Fibroblast of mammary gland (primary cell): ENCODE measurements around the gene TNP2.

Experiments
- DNase-seq: peaks from one replicate; pipeline ENCODE4 v3.0.0-alpha.2; 2010; ENCODE audit warnings: low read depth
- H3K4me3 ChIP-seq: 2 replicates; pipeline ENCODE4 v1.5.1; 2011; ENCODE audit warnings: low read depth, mild to moderate bottlenecking, low read length, moderate library complexity; ENCODE audit not compliant: control insufficient read depth
- TF ChIP-seq, protein P1 (sequence below): conservative IDR thresholded peaks from 2 replicates; pipeline ENCODE4 v1.5.1; 2011; ENCODE audit warnings: low read depth, low read length, inconsistent platforms; ENCODE audit not compliant: control insufficient read depth, insufficient read depth

TNP2 gene

DNA sequence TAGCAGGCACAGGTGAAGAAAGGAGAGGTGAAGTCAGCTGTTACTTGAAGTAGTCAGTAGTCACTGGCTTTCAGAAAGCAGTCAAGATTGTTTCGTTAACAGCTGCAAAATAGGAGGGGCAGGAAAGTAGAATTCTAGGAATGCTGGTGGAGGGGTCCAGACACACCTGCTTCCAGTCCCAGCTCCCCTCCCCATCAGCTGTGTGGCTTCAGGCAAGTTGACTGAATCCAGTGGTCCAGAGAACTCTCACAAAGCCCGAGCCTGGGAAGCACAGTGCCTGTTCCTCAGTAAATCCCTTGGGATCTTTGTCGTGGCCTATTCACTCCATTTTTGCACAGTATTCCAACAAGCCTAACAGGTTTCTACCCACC lies 8.5 kb downstream of the TNP2 start:
- DNase-seq, result no peak
- H3K4me3 ChIP-seq, result no peak overlapping the region
- TF ChIP-seq, protein P1, sequence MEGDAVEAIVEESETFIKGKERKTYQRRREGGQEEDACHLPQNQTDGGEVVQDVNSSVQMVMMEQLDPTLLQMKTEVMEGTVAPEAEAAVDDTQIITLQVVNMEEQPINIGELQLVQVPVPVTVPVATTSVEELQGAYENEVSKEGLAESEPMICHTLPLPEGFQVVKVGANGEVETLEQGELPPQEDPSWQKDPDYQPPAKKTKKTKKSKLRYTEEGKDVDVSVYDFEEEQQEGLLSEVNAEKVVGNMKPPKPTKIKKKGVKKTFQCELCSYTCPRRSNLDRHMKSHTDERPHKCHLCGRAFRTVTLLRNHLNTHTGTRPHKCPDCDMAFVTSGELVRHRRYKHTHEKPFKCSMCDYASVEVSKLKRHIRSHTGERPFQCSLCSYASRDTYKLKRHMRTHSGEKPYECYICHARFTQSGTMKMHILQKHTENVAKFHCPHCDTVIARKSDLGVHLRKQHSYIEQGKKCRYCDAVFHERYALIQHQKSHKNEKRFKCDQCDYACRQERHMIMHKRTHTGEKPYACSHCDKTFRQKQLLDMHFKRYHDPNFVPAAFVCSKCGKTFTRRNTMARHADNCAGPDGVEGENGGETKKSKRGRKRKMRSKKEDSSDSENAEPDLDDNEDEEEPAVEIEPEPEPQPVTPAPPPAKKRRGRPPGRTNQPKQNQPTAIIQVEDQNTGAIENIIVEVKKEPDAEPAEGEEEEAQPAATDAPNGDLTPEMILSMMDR, result no peak

DNA sequence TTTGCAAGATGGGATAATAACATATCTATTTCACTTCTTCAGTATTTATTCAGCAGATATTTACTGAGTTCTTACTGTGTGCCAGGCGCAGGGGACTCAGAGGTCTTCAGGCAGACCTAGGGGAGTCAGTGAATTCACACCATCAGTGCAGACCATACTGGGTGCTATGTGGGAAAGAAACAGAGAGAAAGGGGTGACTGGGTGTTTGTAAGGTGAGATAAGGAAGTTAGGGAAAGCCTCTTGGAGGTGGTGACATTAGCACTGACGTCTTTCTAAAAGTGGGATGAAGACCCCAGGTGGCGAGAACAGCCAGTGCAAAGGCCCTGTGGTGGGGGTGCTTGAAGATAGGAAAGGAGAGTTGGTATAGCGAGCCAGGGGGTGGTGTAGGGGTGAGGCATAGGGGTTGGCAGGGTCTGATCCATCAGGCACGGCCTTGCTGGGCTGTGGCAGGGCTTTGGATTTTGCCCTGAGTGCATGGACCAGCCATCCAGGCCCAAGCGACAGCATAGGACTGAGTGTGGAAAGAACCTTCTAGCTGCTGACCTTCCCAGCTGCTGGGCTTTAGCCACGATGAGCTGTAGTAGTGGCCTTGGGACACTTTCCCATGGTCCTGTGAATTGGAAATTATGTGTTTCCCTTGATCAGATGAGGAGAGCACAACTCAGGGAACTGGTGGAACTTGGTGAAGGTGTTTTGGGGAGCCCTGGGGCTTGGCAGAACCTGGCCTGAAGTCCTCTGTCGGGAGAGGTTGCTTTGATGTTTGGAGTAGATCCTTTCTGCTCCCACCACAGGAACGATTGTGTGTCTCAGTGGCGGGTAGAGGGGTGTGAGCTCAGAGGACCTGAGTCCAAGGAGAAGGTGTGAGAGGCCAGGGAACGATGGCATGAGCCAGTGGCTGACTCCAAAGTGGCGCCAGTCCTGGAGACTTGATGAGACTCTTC lies 9.2 kb downstream of the TNP2 start:
- no peak for DNase-seq
- H3K4me3 ChIP-seq, result no peak overlapping the region
- TF ChIP-seq, protein P1, result no peak

DNA sequence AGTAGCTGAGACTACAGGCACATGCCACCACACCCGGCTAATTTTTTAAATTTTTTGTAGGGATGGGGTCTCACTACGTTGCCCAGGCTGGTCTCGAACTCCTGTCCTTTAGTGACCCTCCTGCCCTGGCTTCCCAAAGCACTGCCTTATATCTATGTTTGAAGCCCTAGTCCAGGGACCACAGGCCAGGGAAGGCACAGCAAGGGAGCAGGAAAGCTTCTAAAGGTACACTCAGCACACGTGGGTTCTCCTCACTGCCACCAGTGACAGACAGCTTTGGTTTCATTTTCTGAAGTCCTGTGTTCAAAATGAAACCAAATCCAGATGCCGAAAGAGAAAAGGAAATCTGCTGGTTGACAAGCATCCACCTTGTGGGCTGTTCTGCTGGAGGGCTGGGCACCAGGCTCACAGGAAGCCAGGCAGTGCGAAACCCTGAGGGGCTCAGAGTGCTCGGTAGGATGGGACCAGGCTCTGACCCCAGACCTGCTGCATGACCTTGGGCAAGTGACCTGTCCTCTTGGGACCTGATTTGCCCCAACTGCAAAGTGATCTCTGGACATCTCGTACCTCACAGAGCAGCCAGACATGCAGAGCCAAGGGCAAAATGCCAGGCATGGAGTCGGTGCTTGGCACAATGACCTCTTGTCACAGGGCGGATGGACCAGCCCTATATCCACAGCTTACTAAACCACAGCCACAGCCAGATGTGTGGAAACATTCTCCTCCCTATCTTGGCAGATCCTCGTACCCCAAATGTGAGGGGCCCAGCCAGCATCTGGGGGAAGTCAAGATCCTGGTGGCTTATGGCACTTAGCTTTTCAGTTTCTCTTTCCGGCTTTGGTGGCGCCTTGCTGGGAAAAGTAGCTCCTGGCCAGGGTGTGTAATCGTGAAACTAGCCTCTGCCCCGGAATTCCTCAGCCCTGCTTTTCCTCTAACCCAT lies 10.3 kb downstream of the TNP2 start:
- H3K4me3 ChIP-seq, result no peak overlapping the region
- TF ChIP-seq, protein P1, result no peak
- no peak for DNase-seq

DNA sequence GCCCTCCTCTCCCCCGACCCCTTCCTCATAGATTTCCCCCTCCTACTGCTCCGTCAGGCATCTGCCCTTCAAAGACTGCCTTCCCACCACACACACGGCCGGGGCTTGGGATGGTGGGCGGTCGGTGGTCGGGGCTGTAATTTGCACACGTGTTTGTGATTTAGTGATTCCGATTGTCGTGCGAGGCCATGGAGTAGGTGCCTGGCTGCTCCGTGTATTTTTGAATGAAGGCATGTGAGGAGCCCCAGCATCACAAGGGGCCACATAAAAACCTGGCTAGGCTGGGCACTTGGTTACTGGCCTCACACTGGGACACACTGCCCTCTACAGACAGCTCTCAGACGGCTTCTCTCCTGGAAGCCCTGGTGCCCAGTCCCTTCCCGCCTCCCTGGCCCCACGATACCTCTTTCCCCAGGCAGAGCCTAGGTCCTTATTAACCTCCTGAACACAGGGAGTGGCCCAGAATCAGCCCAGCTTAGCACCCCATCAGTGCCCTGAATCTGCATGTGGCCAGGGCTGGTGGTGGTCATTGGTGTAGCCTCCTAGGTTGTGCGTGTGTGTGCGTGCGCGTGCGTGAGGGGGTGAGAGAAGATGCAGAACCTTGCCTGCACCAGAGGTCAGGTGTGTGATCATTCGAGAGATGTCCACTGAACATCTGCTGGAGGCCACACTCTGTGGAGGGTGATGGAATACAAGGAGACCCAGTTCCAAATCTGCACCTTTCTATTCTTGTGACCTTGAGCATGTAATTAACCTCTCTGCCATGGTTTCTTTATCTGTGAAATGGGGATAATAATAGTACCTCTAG lies 11.8 kb downstream of the TNP2 start:
- H3K4me3 ChIP-seq, result peak overlapping the region; percentile 75
- TF ChIP-seq, protein P1, result peak; percentile 86
- DNase-seq, result peak; percentile 82

DNA sequence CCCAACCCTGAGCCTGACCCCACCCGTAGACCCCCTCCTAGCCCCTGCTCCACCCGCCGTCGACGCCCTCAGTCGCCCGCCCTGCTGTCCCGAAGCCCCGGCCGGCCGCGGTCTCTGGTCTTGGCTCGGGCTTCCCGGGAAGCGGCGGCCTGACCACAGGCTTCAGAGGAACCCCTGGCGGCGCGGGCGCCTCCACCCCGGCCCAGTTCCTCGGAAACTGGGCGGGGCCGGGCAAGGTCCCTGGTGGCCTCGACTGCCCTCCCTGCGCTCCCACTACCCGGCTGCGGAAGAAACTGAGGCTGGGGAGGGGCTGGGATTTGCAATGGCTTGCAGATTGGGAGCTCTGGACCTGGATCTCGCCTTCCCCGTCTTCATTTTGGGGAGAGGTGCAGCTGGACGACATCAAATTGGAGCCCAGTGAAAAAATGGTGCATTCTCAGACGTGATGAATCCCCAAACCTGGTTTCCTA lies 12.4 kb downstream of the TNP2 start:
- TF ChIP-seq, protein P1, result no peak
- H3K4me3 ChIP-seq, result peak overlapping the region; percentile 75
- peak; percentile 31 for DNase-seq
